OCI-LY1 (cell line): ENCODE data around the gene PILRB.

Source experiments
- H2AFZ ChIP-seq: fragments of 200-600 bp; sonication (generic), shearing (Covaris generic); 2 replicates; pipeline ENCODE4 v1.6.0; 2014; ENCODE audit warnings: antibody characterized with exemption, mild to moderate bottlenecking, low read length
- H3F3A ChIP-seq: fragments of 200-600 bp; sonication (generic), shearing (Covaris generic); 2 replicates; pipeline ENCODE4 v1.6.0; 2014; ENCODE audit warnings: mild to moderate bottlenecking, antibody characterized with exemption, low read length, moderate library complexity; ENCODE audit not compliant: insufficient read depth
- H3K27ac ChIP-seq: fragments of 200-600 bp; sonication (generic); 2 replicates; pipeline ENCODE4 v1.5.1; 2014; ENCODE audit warnings: low read length, mixed run types, mild to moderate bottlenecking, low read depth; ENCODE audit not compliant: poor library complexity, severe bottlenecking
- H3K27me3 ChIP-seq: fragments of 200-600 bp; sonication (generic); 2 replicates; pipeline ENCODE4 v1.6.0; 2014; ENCODE audit warnings: antibody characterized with exemption, mild to moderate bottlenecking, low read length, moderate library complexity; ENCODE audit not compliant: insufficient read depth
- H3K36me3 ChIP-seq: fragments of 200-600 bp; sonication (generic); 2 replicates; pipeline ENCODE4 v1.6.1; 2014; ENCODE audit warnings: mild to moderate bottlenecking, antibody characterized with exemption, low read length, moderate library complexity, mixed read lengths; ENCODE audit not compliant: insufficient read depth
- H3K4me1 ChIP-seq: fragments of 200-600 bp; sonication (generic); 2 replicates; pipeline ENCODE4 v1.5.1; 2014; ENCODE audit warnings: mild to moderate bottlenecking, low read length, moderate library complexity; ENCODE audit not compliant: insufficient read depth, severe bottlenecking
- H3K4me2 ChIP-seq: fragments of 200-600 bp; sonication (generic), shearing (Covaris generic); 2 replicates; pipeline ENCODE4 v1.6.1; 2014; ENCODE audit warnings: low read length
- H3K4me3 ChIP-seq: fragments of 200-600 bp; sonication (generic); 2 replicates; pipeline ENCODE4 v1.5.1; 2014; ENCODE audit warnings: low read length, low read depth, mild to moderate bottlenecking, mixed read lengths; ENCODE audit not compliant: poor library complexity, severe bottlenecking
- H3K79me2 ChIP-seq: fragments of 200-600 bp; shearing (Covaris generic); 2 replicates; pipeline ENCODE4 v1.6.1; 2016; ENCODE audit warnings: mixed run types, low read length, mixed read lengths; ENCODE audit not compliant: insufficient read depth
- H3K9ac ChIP-seq: fragments of 200-600 bp; sonication (generic), shearing (Covaris generic); 2 replicates; pipeline ENCODE4 v1.6.1; 2014; ENCODE audit warnings: mild to moderate bottlenecking, low read length, mixed read lengths
- H3K9me2 ChIP-seq: fragments of 200-600 bp; sonication (generic), shearing (Covaris generic); 2 replicates; pipeline ENCODE4 v1.6.1; 2014; ENCODE audit warnings: low read depth, mild to moderate bottlenecking, low read length, mixed read lengths
- H3K9me3 ChIP-seq: fragments of 200-600 bp; shearing (Covaris generic); 2 replicates; pipeline ENCODE4 v1.6.1; 2014; ENCODE audit warnings: low read length, mixed read lengths
- H4K20me1 ChIP-seq: fragments of 200-600 bp; sonication (generic), shearing (Covaris generic); 2 replicates; pipeline ENCODE4 v1.6.0; 2016; ENCODE audit warnings: mild to moderate bottlenecking, low read length; ENCODE audit not compliant: insufficient read depth
- EZH2 ChIP-seq: fragments of 200-600 bp; sonication (generic), shearing (Covaris generic); IDR thresholded peaks from 2 replicates; pipeline ENCODE4 v1.8.0; 2017; ENCODE audit warnings: borderline replicate concordance, mixed run types, mild to moderate bottlenecking, antibody characterized with exemption, low read length, moderate library complexity, mixed read lengths
- TF ChIP-seq, protein P1 (sequence below): fragments of 200-600 bp; sonication (generic), shearing (Covaris generic); IDR thresholded peaks from 2 replicates; pipeline ENCODE4 v1.5.1; 2017; ENCODE audit warnings: mild to moderate bottlenecking, antibody characterized with exemption, low read length, moderate library complexity, mixed read lengths

Gene PILRB

GRCh38 chr7:100401811-100402210 lies 43.9 kb downstream of the PILRB start:
- Histone ChIP-seq H3K27ac (no peak overlapping the region), H3K9me3 (no peaks in the 10 kb centered on the region), H4K20me1 (no peaks in the 10 kb centered on the region), H3K4me3 (no peak overlapping the region), H3K9ac (no peak overlapping the region), H3K27me3 (no peaks in the 10 kb centered on the region), H3K4me2 (no peak overlapping the region), H3K79me2 (no peaks in the 10 kb centered on the region), H3F3A (no peaks in the 10 kb centered on the region), H3K4me1 (peaks cover 5% of the 10 kb centered on the region), H3K9me2 (no peaks in the 10 kb centered on the region), H2AFZ (no peak overlapping the region), H3K36me3 (no peaks in the 10 kb centered on the region)
- no peak for TF ChIP-seq EZH2
- TF ChIP-seq, protein P1, sequence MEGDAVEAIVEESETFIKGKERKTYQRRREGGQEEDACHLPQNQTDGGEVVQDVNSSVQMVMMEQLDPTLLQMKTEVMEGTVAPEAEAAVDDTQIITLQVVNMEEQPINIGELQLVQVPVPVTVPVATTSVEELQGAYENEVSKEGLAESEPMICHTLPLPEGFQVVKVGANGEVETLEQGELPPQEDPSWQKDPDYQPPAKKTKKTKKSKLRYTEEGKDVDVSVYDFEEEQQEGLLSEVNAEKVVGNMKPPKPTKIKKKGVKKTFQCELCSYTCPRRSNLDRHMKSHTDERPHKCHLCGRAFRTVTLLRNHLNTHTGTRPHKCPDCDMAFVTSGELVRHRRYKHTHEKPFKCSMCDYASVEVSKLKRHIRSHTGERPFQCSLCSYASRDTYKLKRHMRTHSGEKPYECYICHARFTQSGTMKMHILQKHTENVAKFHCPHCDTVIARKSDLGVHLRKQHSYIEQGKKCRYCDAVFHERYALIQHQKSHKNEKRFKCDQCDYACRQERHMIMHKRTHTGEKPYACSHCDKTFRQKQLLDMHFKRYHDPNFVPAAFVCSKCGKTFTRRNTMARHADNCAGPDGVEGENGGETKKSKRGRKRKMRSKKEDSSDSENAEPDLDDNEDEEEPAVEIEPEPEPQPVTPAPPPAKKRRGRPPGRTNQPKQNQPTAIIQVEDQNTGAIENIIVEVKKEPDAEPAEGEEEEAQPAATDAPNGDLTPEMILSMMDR = no peak

DNA sequence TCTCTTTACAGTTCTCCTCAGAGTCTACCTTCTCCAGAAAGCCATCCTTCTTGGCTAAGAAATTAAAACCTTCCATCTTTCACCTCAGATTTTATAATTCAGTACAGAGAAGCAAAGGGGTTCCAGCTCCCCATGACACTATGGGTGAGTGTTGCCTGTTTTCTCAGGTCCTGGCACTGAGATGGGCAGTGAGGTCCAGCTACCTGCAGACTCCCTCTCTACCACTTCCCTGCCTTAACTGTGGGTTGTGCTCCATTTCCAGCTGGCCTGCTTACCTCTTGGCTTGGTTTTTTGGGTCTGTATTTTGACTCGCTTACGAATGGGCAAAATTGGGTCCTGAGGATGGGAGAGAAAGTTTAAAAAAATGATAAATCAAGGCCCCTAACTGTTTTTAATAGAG lies 44.3 kb downstream of the PILRB start:
- peaks cover 4% of the 10 kb centered on the region for H3K4me1 ChIP-seq
- no peaks in the 10 kb centered on the region for H3K36me3 ChIP-seq
- no peak for TF ChIP-seq EZH2
- TF ChIP-seq, protein P1 = no peak
- H3K4me2 ChIP-seq = no peak overlapping the region
- no peak overlapping the region for H3K4me3 ChIP-seq
- no peaks in the 10 kb centered on the region for H3K9me3 ChIP-seq
- no peaks in the 10 kb centered on the region for H3K27me3 ChIP-seq
- no peaks in the 10 kb centered on the region for H3K79me2 ChIP-seq
- H3K9ac ChIP-seq = no peak overlapping the region
- H3K27ac ChIP-seq = no peak overlapping the region
- no peaks in the 10 kb centered on the region for H3F3A ChIP-seq
- no peak overlapping the region for H2AFZ ChIP-seq
- H4K20me1 ChIP-seq = no peaks in the 10 kb centered on the region
- no peaks in the 10 kb centered on the region for H3K9me2 ChIP-seq

DNA sequence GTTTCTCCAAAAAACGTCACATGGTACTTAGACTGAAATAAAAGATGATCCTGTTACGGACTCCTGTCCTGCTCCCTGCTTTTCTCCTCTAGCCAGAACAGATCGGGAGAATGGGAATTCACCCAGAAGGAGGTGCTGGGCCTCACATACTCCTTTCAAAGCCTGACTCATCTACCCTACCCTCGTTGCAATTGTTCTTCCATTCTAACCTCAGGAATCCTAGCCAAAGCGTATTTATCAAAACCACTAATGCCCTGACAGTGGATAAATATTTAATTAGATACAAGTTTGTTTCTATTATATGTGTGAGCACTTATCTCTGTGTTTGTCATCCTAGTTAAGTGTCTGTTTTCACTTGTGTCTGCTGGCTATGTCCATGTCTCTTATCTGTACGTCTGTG lies 48.9 kb downstream of the PILRB start:
- peaks cover 6% of the 10 kb centered on the region; the same call in 1 of the 2 replicates for H3K27me3 ChIP-seq
- H3K4me2 ChIP-seq = no peak overlapping the region
- H3K9ac ChIP-seq = no peak overlapping the region
- TF ChIP-seq, protein P1 = no peak
- TF ChIP-seq EZH2 = no peak
- peaks cover 6% of the 10 kb centered on the region for H3K4me1 ChIP-seq
- no peaks in the 10 kb centered on the region for H3F3A ChIP-seq
- H3K79me2 ChIP-seq = no peaks in the 10 kb centered on the region
- no peaks in the 10 kb centered on the region for H4K20me1 ChIP-seq
- no peak overlapping the region for H2AFZ ChIP-seq
- H3K27ac ChIP-seq = no peak overlapping the region
- H3K9me3 ChIP-seq = no peaks in the 10 kb centered on the region
- no peaks in the 10 kb centered on the region for H3K36me3 ChIP-seq
- H3K4me3 ChIP-seq = no peak overlapping the region
- no peaks in the 10 kb centered on the region for H3K9me2 ChIP-seq
